Fibroblast of upper back skin (primary cell): ENCODE data around the gene POLR1E.

Experiments
- DNase-seq: peaks from one replicate; pipeline ENCODE4 v3.0.0-alpha.2; 2013

The POLR1E gene

GRCh38 chr9:37485389-37486255 is at the start of gene POLR1E:
POLR1E (plus strand) TSS chr9:37485948; CDS start chr9:37486048, 100 bp downstream.
- DNase-seq = peak; percentile 91

- no peak for DNase-seq
Measured at GRCh38 chr9:37436540-37436939, 49.2 kb upstream of the POLR1E start.

- DNase-seq = no peak
Measured at GRCh38 chr9:37437010-37437409, 48.7 kb upstream of the POLR1E start.

GRCh38 chr9:37437621-37438020 is 48.1 kb upstream of the POLR1E start:
- no peak for DNase-seq

- no peak for DNase-seq
Measured at GRCh38 chr9:37438359-37438758, 47.4 kb upstream of the POLR1E start.

GRCh38 chr9:37441776-37442370 is 43.9 kb upstream of the POLR1E start:
- DNase-seq = no peak

- no peak for DNase-seq
Measured at GRCh38 chr9:37442556-37442955, 43.2 kb upstream of the POLR1E start.

GRCh38 chr9:37443566-37443965 is 42.2 kb upstream of the POLR1E start:
- DNase-seq = no peak

- DNase-seq = no peak
Measured at GRCh38 chr9:37444890-37445289, 40.9 kb upstream of the POLR1E start.

- DNase-seq = no peak
Measured at GRCh38 chr9:37445832-37446231, 39.9 kb upstream of the POLR1E start.

- no peak for DNase-seq
Measured at GRCh38 chr9:37446401-37446800, 39.3 kb upstream of the POLR1E start.

GRCh38 chr9:37447111-37447510 is 38.6 kb upstream of the POLR1E start:
- DNase-seq = no peak

GRCh38 chr9:37449862-37450632 is 35.7 kb upstream of the POLR1E start:
- DNase-seq = no peak

- no peak for DNase-seq
Measured at GRCh38 chr9:37451628-37452027, 34.1 kb upstream of the POLR1E start.

- no peak for DNase-seq
Measured at GRCh38 chr9:37452611-37453010, 33.1 kb upstream of the POLR1E start.

- no peak for DNase-seq
Measured at GRCh38 chr9:37453827-37454226, 31.9 kb upstream of the POLR1E start.

- DNase-seq = no peak
Measured at GRCh38 chr9:37454238-37454637, 31.5 kb upstream of the POLR1E start.

- no peak for DNase-seq
Measured at GRCh38 chr9:37455884-37456647, 29.7 kb upstream of the POLR1E start.

- DNase-seq = no peak
Measured at GRCh38 chr9:37456817-37457216, 28.9 kb upstream of the POLR1E start.

- DNase-seq = no peak
Measured at GRCh38 chr9:37464006-37464405, 21.7 kb upstream of the POLR1E start.

GRCh38 chr9:37464426-37465248 is 21.1 kb upstream of the POLR1E start:
- peak; percentile 45 for DNase-seq
